ENCODE data around the gene TBX3. TPM values are rescaled to one million over a fixed set of nuclear protein-coding genes. Genes with fewer than 3 reads are reported as not detected.

TBX3 gene
- total RNA-seq, 1 donor from 2014 or later, result 2.0 TPM

DNA sequence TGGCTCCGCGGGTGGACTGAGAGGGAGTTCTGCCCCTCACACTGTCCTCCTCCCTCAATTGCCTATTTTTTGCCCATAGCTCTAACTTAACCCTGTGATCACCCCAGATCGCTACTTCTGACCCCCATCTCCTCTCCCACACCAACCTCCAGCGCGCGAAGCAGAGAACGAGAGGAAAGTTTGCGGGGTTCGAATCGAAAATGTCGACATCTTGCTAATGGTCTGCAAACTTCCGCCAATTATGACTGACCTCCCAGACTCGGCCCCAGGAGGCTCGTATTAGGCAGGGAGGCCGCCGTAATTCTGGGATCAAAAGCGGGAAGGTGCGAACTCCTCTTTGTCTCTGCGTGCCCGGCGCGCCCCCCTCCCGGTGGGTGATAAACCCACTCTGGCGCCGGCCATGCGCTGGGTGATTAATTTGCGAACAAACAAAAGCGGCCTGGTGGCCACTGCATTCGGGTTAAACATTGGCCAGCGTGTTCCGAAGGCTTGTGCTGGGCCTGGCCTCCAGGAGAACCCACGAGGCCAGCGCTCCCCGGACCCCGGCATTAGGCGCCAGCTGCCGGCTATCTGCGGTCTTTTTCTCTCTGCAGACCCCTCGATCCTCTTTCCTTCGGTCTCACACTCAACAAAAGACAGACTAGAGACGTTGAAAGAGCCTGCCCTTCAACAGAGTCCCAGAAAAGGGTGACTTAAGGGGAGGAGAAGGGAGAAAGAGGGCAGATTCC, 3.0 kb upstream of the TBX3 start:
- TF ChIP-seq CTCF (conservative IDR thresholded peaks at IDR 0.05; ENCODE audit: low read depth, low read length), result no peak
- DNase-seq (ENCODE audit: low read depth), result no peak
- H3K4me3 ChIP-seq (ENCODE audit: low read depth, low read length), result peak overlapping the region; percentile 35

DNA sequence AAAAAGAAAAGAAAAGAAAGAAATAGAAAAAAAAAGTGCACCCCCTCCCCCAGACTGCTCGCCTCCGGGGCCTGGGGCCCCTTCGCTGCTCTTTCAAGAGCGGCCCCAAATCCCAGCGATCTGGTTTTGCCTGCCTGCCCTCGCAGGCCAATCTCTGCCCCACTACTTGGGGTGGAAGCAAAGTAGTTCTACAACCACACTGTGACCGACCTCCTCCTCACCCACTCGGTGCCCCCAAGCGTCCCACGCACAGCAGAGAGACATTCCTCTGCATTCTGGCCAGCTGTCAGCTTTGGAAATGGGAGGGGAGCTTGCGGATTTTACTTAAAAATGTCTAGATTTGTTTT, 2.4 kb upstream of the TBX3 start:
- no peak for TF ChIP-seq CTCF (conservative IDR thresholded peaks at IDR 0.05; ENCODE audit: low read depth, low read length)
- DNase-seq (ENCODE audit: low read depth), result no peak
- peak overlapping the region; percentile 35 for H3K4me3 ChIP-seq (ENCODE audit: low read depth, low read length)

GRCh38 chr12:114685869-114686268, 1.9 kb upstream of the TBX3 start:
- H3K4me3 ChIP-seq (ENCODE audit: low read depth, low read length), result no peak overlapping the region
- TF ChIP-seq CTCF (conservative IDR thresholded peaks at IDR 0.05; ENCODE audit: low read depth, low read length), result no peak
- DNase-seq (ENCODE audit: low read depth), result no peak

DNA sequence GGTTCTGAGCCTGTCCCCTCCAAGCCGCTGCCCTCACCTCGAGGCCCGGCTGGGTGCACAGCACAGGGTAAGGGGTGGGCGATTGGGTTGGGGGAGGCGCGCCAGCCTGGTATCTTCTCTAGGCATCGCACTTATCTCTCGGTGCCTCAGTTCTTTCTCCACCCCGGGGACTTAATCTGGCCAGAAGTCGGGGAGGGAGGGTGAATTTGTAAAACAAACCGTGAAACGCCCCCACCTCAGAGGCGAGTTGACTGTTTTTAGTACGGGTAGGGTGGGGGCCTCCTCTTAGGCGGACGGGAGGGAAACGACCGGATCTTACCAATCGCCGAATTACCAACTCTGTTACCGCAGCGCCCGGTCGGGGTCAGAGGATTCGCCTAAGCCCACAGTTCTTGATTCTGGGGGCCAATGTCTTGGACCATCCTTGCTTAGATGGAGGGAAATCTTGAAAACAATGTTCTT, 1.4 kb upstream of the TBX3 start:
- no peak for TF ChIP-seq CTCF (conservative IDR thresholded peaks at IDR 0.05; ENCODE audit: low read depth, low read length)
- peak overlapping the region; percentile 58 for H3K4me3 ChIP-seq (ENCODE audit: low read depth, low read length)
- no peak for DNase-seq (ENCODE audit: low read depth)

DNA sequence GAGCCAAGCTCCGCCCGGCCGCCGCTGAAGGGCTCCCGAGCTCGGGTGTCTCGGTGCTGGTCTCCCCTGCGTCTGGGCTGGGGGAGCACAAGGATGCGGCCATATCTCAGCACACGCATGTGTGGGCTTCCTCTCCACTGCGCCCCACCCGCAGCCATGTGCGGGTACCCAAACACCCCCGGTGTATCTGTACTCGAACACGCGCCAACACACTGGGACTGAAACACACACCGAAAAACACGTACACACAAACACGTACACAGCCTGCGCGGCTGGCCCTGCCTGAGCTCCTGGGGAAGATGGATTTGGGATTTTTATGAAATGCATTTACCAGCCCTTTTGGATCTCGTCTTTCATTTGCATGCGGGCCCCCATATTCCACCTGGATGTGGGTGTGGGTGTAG, 897 bp upstream of the TBX3 start:
- DNase-seq (ENCODE audit: low read depth), result no peak
- H3K4me3 ChIP-seq (ENCODE audit: low read depth, low read length), result peak overlapping the region; percentile 58
- TF ChIP-seq CTCF (conservative IDR thresholded peaks at IDR 0.05; ENCODE audit: low read depth, low read length), result no peak

DNA sequence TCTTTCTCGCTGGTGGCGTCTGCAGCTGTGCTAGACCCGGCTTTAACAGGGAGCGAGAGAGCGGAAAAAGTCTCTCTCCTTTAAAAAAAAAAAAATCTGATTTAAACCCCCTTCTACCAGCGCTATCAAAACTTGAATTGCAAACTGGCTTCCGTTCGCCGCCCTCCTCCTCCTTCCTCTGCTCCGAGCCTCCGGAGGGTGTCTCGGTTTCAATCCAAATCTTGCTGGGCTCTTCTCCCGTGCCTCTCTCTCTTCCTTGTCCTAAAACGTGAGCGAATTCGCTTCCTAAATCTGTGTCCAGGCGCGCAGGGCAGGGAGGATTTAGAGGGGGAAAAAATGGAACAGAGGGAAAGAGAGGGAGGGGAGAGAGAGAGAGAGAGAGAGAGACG, 272 bp downstream of the TBX3 start:
- H3K4me3 ChIP-seq (ENCODE audit: low read depth, low read length), result peak overlapping the region; percentile 58
- DNase-seq (ENCODE audit: low read depth), result no peak
- TF ChIP-seq CTCF (conservative IDR thresholded peaks at IDR 0.05; ENCODE audit: low read depth, low read length), result no peak
